A549 treated with DMSO at 1 μM for 4 hours (cell line): ENCODE results near the gene INPP1. TPM values are rescaled to one million over a fixed set of nuclear protein-coding genes. Genes with fewer than 3 reads are reported as not detected.

Experiments used
- total RNA-seq: library from RNA; stranded (reverse); fragments of 200-300 nt; extraction: Qiagen RNA extraction; gene quantifications from 5 replicates; pipeline ENCODE4 v1.2.3, GENCODE V29; 2022; ENCODE audit warnings: low read depth

INPP1 gene, protein sequence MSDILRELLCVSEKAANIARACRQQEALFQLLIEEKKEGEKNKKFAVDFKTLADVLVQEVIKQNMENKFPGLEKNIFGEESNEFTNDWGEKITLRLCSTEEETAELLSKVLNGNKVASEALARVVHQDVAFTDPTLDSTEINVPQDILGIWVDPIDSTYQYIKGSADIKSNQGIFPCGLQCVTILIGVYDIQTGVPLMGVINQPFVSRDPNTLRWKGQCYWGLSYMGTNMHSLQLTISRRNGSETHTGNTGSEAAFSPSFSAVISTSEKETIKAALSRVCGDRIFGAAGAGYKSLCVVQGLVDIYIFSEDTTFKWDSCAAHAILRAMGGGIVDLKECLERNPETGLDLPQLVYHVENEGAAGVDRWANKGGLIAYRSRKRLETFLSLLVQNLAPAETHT
- total RNA-seq = 24.5 to 27.3 TPM (median 26.5 TPM) in 5 replicates

DNA sequence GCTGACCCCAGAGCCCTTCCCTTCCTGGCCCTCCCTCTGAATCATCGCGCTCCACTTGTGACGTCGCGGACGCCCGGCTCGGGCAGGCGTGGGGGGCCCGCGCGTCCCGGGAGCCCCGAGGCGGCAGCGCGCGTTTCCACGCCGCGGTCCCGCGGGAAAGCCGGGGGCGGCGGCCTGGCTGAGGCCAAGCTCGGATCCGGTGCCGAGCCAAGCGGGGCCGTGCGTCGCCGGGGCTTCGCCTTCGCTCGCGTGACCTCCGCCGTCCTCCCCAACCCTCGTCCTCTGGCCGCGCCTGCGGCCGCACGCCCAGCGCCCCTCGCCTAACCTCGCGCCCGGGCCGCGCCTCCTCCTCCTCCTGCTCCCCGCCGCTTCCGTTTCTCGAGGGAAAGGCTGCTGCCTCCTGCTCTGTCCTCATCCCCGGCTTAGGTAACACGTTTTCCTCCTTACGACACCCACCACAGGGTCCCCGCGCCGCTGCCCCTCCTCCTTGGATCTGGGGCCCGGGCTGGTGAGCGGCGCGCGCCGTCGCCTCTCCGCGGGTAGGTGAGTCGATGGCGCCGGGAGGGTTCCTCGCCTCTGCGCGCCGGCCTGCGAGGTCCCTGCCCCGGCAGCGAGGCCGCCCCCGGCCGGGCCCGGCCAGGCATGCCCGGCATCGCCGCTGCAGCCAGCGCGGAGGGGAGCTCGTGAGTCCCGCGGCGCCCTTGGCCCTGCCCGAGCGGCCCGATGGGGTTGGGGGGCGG lies at the start of gene INPP1:
Gene INPP1, plus strand, starts transcription at position 54 of the 740 bp plus-strand sequence. CDS start 16,514 bp downstream, outside the sequence.

DNA sequence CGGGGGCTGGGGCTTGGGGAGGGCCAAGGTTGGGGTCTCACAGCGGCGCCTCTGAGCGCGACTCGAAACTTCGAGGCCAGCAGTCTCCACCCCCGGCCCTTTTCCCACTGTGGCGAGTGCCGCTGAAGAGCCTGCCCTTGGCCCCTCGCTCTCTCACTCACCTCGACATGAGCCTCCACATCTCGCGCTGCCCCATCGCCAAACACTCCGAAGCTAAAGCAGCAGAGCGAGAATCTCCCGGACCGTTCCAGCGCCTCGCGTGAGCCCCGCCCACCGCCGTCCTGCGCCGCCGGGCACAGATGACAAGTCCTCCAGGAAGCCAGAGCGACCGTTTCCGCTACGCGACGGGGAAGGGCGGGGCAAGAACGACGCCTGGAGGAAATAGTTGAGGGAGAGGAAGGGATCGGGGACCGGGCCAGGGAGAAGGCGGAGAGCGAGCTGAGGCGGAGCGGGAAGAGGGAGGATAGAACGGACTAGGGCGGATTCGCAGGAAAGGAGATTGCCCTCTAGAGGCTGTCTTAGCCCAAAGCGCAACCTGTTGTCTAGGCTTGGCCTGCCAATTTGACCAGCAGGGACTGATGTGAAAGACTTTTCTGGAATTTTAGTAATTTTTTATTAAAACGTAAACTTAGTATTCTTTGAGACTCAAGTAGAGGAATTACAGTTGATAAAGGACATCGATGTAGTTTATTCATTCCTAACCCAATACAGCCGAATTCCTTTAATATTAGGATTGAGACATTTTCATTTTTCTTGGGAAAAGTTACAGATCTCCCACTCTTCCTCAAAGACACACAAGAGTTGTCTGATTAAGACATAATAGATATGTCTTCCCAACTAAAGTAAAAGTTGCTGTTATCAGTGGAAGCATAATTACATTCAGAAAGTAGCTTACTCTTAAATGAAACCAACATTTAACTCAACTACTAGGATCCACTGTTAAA lies 23.6 kb upstream of the INPP1 start, which contains the start of gene HIBCH:
Gene HIBCH, minus strand, starts transcription at position 272 of the 944 bp plus-strand sequence. Its CDS starts 76 bp downstream, at position 196.

DNA sequence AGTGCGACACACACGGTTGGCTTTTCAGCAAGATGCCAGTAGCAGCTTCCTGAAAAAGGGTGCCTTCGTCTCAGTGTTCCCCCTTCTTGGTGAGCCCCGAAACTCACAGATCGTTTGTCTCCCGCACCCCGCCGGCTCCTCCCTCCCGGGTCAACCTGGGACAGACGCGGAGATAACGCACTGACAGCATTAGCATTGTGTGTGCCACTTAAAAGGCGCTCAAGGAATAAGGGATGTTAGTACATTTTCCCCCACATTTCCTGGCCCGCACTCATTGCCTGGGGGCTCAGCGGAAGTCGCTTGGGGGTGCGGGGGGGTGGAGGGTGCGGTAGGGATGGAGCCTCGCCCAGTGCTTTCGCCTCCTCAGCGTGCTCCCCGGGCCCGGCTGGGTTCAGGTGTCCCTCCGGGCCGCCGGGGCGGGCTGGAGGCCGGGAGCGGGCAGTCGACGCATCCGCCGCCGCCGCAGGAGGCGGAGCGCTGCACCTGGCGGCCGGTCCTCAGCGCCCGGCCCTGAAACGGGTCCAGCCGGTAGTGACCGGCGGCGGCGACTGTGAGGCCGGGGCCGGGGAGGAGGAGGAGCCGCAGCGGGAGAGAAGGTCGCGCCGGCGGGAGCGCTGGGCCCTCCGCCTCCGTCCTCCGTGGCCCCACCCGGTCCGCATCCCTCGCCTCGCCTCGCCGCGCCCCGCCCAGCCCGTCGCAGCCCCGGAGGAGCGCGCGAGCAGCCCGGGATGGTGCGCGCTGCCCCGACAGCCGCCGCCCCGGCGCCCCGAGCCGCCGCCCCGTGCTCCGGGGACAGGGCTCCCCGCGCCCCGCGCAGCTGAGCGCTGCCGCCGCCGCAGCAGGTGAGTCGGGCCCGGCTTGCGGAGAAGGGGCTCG lies 64.5 kb downstream of the INPP1 start, which contains the start of gene MFSD6:
Gene MFSD6, plus strand, starts transcription at position 694 of the 876 bp plus-strand sequence. CDS start 27,675 bp downstream, outside the sequence.

Other genes with a start within 250 kb of the INPP1 start
- 13.8 to 16.7 TPM (median 14.5 TPM) in 5 replicates for gene HIBCH, start 23.8 kb upstream of the INPP1 start, total RNA-seq
- 18.3 to 26.9 TPM (median 23.8 TPM) in 5 replicates for gene MFSD6, start 64.8 kb downstream of the INPP1 start, total RNA-seq
- gene NEMP2, start 191.1 kb downstream of the INPP1 start, total RNA-seq = 5.7 to 8.5 TPM (median 7.3 TPM) in 5 replicates